IPS-11a (cell line): Measurements from ENCODE around the gene FCN2.

Source experiments
- H3K4me3 ChIP-seq: one replicate; pipeline ENCODE4 v1.5.1; 2013; ENCODE audit warnings: low read depth, low read length, control low read depth

FCN2 gene

GRCh38 chr9:134908524-134909309 lies 28.1 kb downstream of the FCN2 start:
- H3K4me3 ChIP-seq, result no peak overlapping the region

GRCh38 chr9:134909511-134910481 lies 29.2 kb downstream of the FCN2 start:
- no peak overlapping the region for H3K4me3 ChIP-seq

- H3K4me3 ChIP-seq, result no peak overlapping the region
Measured at GRCh38 chr9:134912126-134912840, 31.7 kb downstream of the FCN2 start.

GRCh38 chr9:134913041-134913712 lies 32.6 kb downstream of the FCN2 start:
- H3K4me3 ChIP-seq, result no peak overlapping the region

GRCh38 chr9:134913713-134914500 lies 33.3 kb downstream of the FCN2 start:
- no peak overlapping the region for H3K4me3 ChIP-seq

- no peak overlapping the region for H3K4me3 ChIP-seq
Measured at GRCh38 chr9:134914501-134914834, 33.9 kb downstream of the FCN2 start.

GRCh38 chr9:134915046-134915985 lies 34.7 kb downstream of the FCN2 start:
- H3K4me3 ChIP-seq, result no peak overlapping the region

- no peak overlapping the region for H3K4me3 ChIP-seq
Measured at GRCh38 chr9:134916161-134916665, 35.6 kb downstream of the FCN2 start.

GRCh38 chr9:134917431-134918373 lies 37.1 kb downstream of the FCN2 start, which contains the start of gene FCN1:
FCN1 (minus strand) TSS chr9:134917912; CDS start chr9:134917871, 41 bp downstream.
- no peak within 1 kb of the TSS for H3K4me3 ChIP-seq

GRCh38 chr9:134918646-134919045 lies 38.0 kb downstream of the FCN2 start:
- no peak overlapping the region for H3K4me3 ChIP-seq

GRCh38 chr9:134919303-134919702 lies 38.7 kb downstream of the FCN2 start:
- no peak overlapping the region for H3K4me3 ChIP-seq

- H3K4me3 ChIP-seq, result no peak overlapping the region
Measured at GRCh38 chr9:134922066-134922931, 41.7 kb downstream of the FCN2 start.

- no peak overlapping the region for H3K4me3 ChIP-seq
Measured at GRCh38 chr9:134922932-134923240, 42.3 kb downstream of the FCN2 start.

- H3K4me3 ChIP-seq, result no peak overlapping the region
Measured at GRCh38 chr9:134923466-134923865, 42.9 kb downstream of the FCN2 start.

GRCh38 chr9:134925011-134925511 lies 44.5 kb downstream of the FCN2 start:
- no peak overlapping the region for H3K4me3 ChIP-seq

GRCh38 chr9:134928436-134929192 lies 48.0 kb downstream of the FCN2 start:
- H3K4me3 ChIP-seq, result no peak overlapping the region
